Hepatocyte (in vitro differentiated cells): ENCODE measurements around the gene CDC7. TPM values are rescaled to one million over a fixed set of nuclear protein-coding genes. Genes with fewer than 3 reads are reported as not detected.

Source experiments
- DNase-seq: peaks from one replicate; pipeline ENCODE4 v3.0.0-alpha.2; 2016; ENCODE audit warnings: low spot score
- H2AFZ ChIP-seq: fragments of 200-600 bp; sonication (generic); 2 replicates; pipeline ENCODE4 v1.6.0; 2016; ENCODE audit warnings: antibody characterized with exemption, mild to moderate bottlenecking
- H3K27ac ChIP-seq: fragments of 200-600 bp; sonication (generic); 2 replicates; pipeline ENCODE4 v1.5.1; 2016; ENCODE audit warnings: mild to moderate bottlenecking
- H3K27me3 ChIP-seq: fragments of 200-600 bp; sonication (generic); 2 replicates; pipeline ENCODE4 v1.6.1; 2016
- H3K36me3 ChIP-seq: fragments of 200-600 bp; sonication (generic); replicated peaks from 2 replicates; pipeline ENCODE4 v1.5.1; 2016; ENCODE audit warnings: low read depth; ENCODE audit not compliant: insufficient read depth
- H3K4me1 ChIP-seq: fragments of 200-600 bp; sonication (generic); 2 replicates; pipeline ENCODE4 v1.5.1; 2016; ENCODE audit warnings: mild to moderate bottlenecking, moderate library complexity; ENCODE audit not compliant: insufficient read depth
- H3K4me2 ChIP-seq: fragments of 200-600 bp; sonication (generic); 2 replicates; pipeline ENCODE4 v1.6.0; 2016
- H3K4me3 ChIP-seq: fragments of 200-600 bp; sonication (generic); 2 replicates; pipeline ENCODE4 v1.5.1; 2016; ENCODE audit warnings: mild to moderate bottlenecking
- H3K79me2 ChIP-seq: fragments of 200-600 bp; sonication (generic); 2 replicates; pipeline ENCODE4 v1.6.0; 2017; ENCODE audit warnings: mild to moderate bottlenecking
- H3K9me2 ChIP-seq: fragments of 200-600 bp; sonication (generic); replicated peaks from 2 replicates; pipeline ENCODE4 v1.6.0; 2017; ENCODE audit warnings: mild to moderate bottlenecking; ENCODE audit not compliant: insufficient read depth
- H3K9me3 ChIP-seq: fragments of 200-600 bp; sonication (generic); 2 replicates; pipeline ENCODE4 v1.5.1; 2016; ENCODE audit warnings: low read depth, mild to moderate bottlenecking
- H4K20me1 ChIP-seq: fragments of 200-600 bp; sonication (generic); 2 replicates; pipeline ENCODE4 v1.6.0; 2016; ENCODE audit warnings: mild to moderate bottlenecking; ENCODE audit not compliant: insufficient read depth, poor library complexity, severe bottlenecking
- CTCF ChIP-seq: fragments of 200-600 bp; sonication (generic); IDR thresholded peaks from 2 replicates; pipeline ENCODE4 v1.5.1; 2016; ENCODE audit warnings: antibody characterized with exemption, mild to moderate bottlenecking; ENCODE audit not compliant: poor library complexity
- EZH2 ChIP-seq: fragments of 200-600 bp; sonication (generic); IDR thresholded peaks from 2 replicates; pipeline ENCODE4 v1.6.1; 2016; ENCODE audit warnings: antibody characterized with exemption, mild to moderate bottlenecking, borderline replicate concordance
- EZH2phosphoT487 ChIP-seq: fragments of 200-600 bp; sonication (generic); IDR thresholded peaks from one replicate; pipeline ENCODE4 v1.6.1; 2018; ENCODE audit warnings: antibody characterized with exemption, mild to moderate bottlenecking, low read depth, moderate library complexity; ENCODE audit not compliant: unreplicated experiment, severe bottlenecking
- WGBS: methylation state at CpG from one replicate; pipeline ENCODE4 v1.1.6; 2016; ENCODE audit warnings: low lambda C conversion rate; ENCODE audit errors: missing lambda C conversion rate; 5-methylcytosine and 5-hydroxymethylcytosine counted together
- polyA plus RNA-seq: library from polyadenylated mRNA; unstranded; fragments of >200 nt; fragmentation: Nextera tagmentation; extraction: Ambion mirVana; gene quantifications from 2 replicates; pipeline ENCODE4 v1.2.1, GENCODE V29; 2016
- total RNA-seq: library from RNA; depleted of rRNA; stranded (reverse); fragments of >200 nt; gene quantifications from 2 replicates; pipeline ENCODE4 v1.2.3, GENCODE V29; 2014

The CDC7 gene
- total and polyA plus RNA-seq, 2 experiments from 2014 or later, result 3.9 to 8.0 TPM

- Histone ChIP-seq H3K9me3 (no peaks in the 10 kb centered on the region), H3K9me2 (no peaks in the 10 kb centered on the region), H3K27me3 (no peaks in the 10 kb centered on the region), H3K4me1 (peaks cover 9% of the 10 kb centered on the region), H3K79me2 (peaks cover 44% of the 10 kb centered on the region), H4K20me1 (no peaks in the 10 kb centered on the region), H3K27ac (no peak overlapping the region), H2AFZ (no peak overlapping the region), H3K4me2 (no peak overlapping the region), H3K4me3 (no peak overlapping the region), H3K36me3 (no peaks in the 10 kb centered on the region)
- DNase-seq, result no peak
- TF ChIP-seq CTCF, result no peak
- no peak for TF ChIP-seq EZH2phosphoT487
- TF ChIP-seq EZH2, result no peak
- WGBS, result 96% methylated on average over 1 of the region's 1 CpG
Measured at GRCh38 chr1:91503975-91504530, 3.4 kb downstream of the CDC7 start.

GRCh38 chr1:91505086-91505485 lies 4.4 kb downstream of the CDC7 start:
- no peak for DNase-seq
- no peak overlapping the region for H3K27ac ChIP-seq
- H3K79me2 ChIP-seq, result peaks cover 44% of the 10 kb centered on the region
- H3K36me3 ChIP-seq, result no peaks in the 10 kb centered on the region
- no peak overlapping the region for H2AFZ ChIP-seq
- H3K27me3 ChIP-seq, result no peaks in the 10 kb centered on the region
- WGBS, result 67% methylated on average over 3 of the region's 3 CpGs
- H3K9me2 ChIP-seq, result no peaks in the 10 kb centered on the region
- no peak overlapping the region for H3K4me3 ChIP-seq
- no peak overlapping the region for H3K4me2 ChIP-seq
- H3K9me3 ChIP-seq, result no peaks in the 10 kb centered on the region
- TF ChIP-seq EZH2 (no peak), CTCF (no peak), EZH2phosphoT487 (no peak)
- H3K4me1 ChIP-seq, result peaks cover 9% of the 10 kb centered on the region
- no peaks in the 10 kb centered on the region for H4K20me1 ChIP-seq

- Histone ChIP-seq H3K4me1 (peaks cover 9% of the 10 kb centered on the region), H3K4me2 (no peak overlapping the region), H2AFZ (no peak overlapping the region), H3K9me3 (no peaks in the 10 kb centered on the region), H4K20me1 (no peaks in the 10 kb centered on the region), H3K36me3 (no peaks in the 10 kb centered on the region), H3K27me3 (no peaks in the 10 kb centered on the region), H3K79me2 (peaks cover 44% of the 10 kb centered on the region), H3K27ac (no peak overlapping the region), H3K9me2 (no peaks in the 10 kb centered on the region), H3K4me3 (no peak overlapping the region)
- no peak for DNase-seq
- 81% methylated on average over 4 of the region's 4 CpGs for WGBS
- no peak for TF ChIP-seq EZH2phosphoT487
- no peak for TF ChIP-seq EZH2
- no peak for TF ChIP-seq CTCF
Measured at GRCh38 chr1:91506071-91506470, 5.4 kb downstream of the CDC7 start.
